GM19468 (cell line): ENCODE results near the gene FXYD1.
"Not testable (repeated sequence)": the region's sequence is repeated elsewhere in the genome, so short reads cannot be mapped to it uniquely, and the experiment has no call there.

ENCODE experiments used
- ATAC-seq: cut with Tn5 transposase; IDR thresholded peaks from one replicate; pipeline ENCODE4 v1.9.1; 2021; ENCODE audit warnings: mild to moderate bottlenecking, moderate library complexity, moderate number of reproducible peaks; ENCODE audit not compliant: unreplicated experiment; ENCODE audit errors: extremely low read depth

The FXYD1 gene

DNA sequence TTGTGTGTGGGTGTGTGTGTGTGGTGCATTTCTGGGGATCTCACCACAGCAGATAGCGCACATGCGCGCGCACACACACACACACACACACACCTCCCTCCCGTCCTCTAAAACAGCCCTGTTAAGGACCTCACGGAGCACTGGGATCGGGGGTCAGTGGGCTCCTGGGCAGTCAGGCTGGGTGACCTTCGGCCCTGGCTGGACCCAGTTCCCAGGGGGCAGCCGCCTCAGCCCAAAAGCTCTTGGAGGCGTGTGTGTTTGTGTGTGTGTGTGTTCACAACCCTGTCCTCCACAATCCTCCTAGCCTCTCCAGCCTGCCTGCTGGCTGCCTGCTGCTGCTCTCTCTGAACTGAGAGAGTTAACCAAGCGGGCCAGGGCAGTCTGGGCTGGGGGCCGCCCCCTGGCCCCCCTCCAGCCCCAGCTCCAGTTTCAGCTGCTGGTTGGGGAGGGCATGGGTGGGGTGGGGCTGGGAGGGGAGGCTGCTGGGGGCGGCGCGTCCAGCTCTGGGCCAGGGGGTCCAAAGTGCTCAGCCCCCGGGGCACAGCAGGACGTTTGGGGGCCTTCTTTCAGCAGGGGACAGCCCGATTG, at the start of gene FXYD1:
TSS of gene FXYD1 (plus strand) at position 520 of the 588 bp plus-strand sequence. CDS start 1,256 bp downstream, outside the sequence.
- no peak for ATAC-seq

DNA sequence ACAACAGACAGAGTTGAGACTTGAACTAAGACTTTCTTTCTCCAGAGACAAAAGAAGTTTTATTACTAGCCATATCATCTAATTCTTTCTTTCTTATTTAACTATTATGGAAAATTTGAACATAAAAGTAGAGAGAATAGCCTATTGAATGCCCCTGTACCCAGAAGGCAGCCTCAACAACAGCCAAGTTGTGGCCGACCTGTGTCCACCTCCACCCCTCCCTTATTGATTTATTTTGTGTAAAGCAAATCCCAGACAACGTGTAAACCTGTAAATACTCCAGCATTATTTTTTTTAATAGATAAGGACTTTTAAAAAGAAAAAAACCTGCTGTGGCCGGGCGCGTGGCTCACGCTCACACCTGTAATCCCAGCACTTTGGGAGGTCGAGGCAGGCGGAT, 49.1 kb upstream of the FXYD1 start:
- no peak for ATAC-seq

DNA sequence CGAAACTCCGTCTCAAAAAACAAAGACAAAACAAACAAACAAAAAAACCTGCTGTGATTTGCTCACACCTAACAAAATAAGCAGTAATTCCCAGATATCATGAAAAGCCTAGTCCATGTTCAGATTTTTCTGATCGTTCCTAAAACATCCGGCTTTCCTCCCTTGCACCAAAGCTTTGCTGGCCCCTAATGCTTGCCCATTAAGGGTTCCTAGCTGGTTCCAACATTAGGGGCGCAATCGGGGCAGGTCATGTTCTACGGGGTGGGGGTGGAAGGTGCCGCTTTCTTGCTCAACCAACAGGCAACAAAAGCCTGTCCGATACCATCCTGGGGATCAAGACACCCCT, 48.5 kb upstream of the FXYD1 start:
- ATAC-seq: no peak

DNA sequence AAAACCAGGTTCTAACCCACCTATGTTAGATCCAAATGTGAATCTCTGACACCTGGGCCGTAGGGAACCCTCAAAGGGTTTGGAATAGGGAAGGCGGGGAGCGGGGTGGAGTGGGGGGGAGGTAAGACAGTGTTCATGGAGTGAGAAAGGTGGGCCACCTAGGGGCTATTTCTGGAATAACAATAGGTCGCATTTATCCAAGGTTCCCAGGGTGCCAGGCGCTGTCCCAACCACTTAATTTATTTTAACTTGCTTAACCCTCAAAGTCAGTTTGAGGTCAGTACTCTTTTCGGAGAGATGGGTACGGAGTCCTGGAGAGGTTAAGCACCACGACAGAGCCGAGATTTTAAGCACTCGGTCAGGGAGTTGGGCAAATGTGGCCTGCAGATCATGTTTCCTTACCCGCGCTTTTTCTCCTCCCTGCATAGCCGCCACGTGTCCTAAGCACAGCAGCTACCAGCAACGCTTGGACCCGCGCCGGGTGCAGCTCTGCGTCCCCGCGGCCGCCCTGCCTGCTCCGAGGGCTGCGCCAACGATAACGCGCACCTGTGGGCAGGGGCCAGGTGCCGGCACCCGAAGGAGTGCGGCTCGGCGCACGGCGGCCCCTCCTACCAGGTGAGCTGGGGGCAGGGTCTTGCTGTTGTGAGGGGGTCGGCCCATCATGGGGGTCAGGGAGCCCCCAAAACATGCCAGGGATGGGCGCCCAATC, 48.0 kb upstream of the FXYD1 start:
- no peak for ATAC-seq

DNA sequence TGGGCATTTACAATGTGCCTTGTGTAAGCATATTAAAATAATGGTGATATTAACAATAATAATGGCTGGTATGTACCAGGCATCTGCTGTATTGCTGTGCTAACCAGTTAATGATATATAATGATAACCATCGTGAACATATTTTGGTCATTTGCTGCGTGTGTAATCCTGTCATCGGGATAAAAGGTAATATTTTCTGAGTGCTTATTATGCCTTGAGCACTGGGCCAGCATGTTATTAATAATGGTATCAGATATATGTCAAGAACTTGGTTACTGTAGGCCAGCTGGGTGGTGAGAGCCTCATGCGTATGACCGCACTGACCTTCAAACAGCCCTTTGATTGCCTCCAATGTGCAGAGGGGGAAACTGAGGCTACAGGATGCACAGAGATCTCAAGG, 45.2 kb upstream of the FXYD1 start:
- ATAC-seq: no peak

DNA sequence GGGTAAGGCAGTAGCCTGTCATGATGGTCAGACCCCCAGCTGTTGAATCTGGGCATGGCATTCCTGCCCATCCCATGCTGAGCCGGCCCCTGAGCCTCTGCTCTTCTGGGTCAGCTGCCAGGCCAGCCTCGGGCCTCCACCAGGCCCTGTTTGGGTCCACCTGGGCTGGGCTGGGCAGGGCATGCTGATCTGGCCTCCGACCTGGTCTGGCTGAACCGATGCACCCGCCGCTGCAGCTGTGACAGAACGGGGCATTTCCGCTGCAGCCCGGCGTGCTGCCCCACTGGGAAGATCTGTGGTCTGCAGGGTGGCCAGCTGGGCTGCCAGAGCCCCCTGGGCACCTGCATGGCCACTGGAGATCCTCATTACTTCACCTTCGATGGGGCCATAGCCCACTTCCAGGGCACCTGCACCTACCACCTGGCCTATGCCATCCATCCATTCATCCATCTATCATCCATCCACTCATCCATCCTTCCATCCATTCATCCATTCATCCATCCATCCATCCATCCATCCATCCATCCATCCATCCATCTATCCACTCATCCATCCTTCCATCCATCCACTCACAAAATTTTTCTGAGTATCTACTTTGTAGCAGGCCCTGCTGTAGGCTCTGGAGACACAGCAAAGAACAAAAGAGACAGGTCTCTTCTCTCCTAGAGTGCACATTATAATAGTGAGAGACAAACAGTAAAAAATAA, 44.5 kb upstream of the FXYD1 start:
- no peak for ATAC-seq

DNA sequence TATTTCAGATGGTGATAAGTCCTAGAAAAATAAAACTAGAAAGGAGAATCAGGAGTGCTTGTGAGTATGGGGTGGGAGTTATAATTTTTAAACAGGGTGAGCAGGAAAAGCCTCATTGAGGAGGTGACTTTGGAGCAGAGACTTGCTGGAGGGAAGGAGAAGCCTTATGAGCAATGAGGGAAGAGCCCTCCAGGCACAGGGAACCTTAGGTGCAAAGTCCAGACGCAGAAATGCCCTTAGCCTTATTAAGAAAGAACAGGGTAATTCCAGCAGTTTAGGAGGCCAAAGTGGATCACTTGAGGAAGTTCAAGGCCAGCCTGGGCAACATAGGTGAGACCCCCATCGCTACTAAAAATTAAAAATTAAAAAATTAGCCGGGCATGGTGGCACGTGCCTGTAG, 44.0 kb upstream of the FXYD1 start:
- no peak for ATAC-seq

DNA sequence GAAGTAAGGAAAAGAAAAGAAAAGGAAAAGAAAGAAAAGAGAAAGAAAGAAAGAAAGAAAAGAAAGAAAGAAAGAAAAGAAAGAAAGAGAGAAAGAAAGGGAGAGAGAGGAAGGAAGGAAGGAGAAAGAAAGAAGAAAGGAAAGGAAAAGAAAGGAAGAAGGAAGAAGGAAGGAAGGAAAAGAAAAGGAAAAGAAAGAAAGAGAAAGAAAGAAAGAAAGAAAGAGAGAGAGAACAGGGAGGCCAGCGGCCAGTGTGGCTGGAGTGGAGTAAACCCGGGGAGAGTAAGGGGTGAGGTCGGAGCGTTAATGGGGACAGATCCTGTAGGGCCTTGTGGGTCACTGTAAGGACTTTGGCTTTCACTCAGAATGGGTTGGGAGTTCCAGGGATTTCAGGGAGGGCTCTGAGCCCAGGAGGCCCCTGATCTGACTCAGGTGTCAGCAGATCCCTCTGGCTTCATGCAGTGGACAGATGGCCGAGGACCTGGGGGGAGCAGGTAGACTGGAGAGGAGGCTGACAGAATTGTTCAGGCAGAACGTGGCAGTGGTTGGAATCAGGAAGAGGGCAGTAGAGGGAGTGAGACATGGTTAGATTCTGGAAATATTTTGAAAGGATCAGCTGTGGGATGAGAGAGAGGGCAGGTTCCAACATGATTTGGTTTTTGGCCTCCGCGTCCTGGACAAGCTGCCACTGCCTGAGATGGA, 42.8 kb upstream of the FXYD1 start:
- no peak for ATAC-seq

DNA sequence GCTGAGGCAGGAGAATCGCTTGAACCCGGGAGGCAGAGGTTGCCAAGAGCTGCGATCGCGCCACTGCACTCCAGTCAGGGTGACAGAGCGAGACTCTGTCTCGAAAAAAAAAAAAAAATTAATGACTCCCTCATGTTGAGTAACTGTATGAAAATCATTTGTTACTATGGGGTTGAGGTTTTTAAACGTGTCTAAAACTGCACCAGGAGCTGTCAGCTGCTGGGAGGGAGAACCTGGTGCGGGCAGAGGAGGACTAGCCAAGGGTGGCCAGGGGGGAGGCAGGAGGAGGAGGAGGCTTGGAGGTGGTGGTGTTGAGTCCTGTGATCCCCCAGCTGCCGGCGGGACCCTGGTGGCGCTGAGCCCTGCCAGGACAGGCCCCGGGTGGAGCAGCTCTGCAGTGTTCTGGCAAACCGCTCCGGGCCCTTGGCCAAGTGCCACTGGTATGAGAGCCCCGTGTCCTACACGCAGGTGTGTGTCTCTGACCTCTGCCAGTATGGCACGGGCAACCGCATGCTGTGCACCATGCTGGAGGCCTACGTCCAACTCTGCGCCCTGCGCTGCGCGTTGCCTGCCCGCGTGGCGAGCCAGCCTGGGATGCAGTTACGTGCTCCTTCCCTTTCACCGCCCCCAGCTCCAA, 40.1 kb upstream of the FXYD1 start:
- ATAC-seq: no peak

DNA sequence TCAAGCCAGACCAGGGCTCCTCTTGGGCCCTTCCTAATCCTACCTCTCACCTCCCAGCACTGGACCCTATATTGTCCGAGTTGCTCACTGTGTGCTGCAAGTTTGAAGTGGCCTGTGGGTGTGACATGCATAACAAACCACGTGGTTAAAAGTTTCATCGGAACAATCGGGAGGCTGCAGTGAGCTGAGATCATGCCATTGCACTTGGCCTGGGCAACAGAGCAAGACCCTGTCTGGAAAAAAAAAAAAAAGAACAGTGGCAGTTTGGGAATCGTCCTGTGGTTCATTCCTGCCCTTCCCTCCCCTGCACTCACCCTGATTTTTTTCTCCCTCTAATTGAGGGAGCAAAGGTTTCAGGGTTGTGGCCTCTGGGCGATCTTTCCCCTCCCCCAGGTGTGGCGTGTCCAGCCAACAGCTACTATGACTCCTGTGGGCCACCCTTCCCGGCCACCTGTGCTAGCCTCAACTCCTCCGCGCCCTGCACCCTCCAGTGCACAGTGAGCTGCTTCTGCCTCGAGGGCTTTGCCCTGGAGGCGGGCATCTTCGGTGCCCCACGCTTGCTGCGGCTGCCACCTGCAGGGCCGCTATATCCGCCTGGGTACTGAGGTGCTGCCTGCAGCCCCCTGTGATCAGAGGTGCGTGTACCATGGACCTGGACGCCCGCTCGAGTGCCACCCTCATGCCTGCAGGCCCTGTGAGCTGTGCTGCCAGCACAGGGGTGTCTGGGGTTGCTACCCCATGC, 39.3 kb upstream of the FXYD1 start:
- no peak for ATAC-seq

DNA sequence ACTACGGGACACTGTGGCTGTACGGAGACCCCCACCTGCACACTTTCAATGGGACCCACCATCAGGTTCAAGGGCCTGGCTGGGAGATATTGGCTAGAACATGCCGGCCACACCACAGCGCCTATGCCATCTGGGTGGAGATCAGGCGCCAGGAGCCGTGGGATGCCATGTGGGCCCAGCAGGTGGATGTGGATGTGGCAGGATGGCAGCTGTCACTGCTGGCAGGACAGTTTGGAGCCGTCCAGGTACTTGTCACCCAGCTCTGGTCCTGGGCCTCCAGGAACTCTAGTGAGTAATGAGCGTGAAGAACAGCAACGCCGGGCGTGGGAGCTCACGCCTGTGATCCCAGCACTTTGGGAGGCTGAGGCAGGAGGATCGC, 38.7 kb upstream of the FXYD1 start:
- ATAC-seq: no peak

DNA sequence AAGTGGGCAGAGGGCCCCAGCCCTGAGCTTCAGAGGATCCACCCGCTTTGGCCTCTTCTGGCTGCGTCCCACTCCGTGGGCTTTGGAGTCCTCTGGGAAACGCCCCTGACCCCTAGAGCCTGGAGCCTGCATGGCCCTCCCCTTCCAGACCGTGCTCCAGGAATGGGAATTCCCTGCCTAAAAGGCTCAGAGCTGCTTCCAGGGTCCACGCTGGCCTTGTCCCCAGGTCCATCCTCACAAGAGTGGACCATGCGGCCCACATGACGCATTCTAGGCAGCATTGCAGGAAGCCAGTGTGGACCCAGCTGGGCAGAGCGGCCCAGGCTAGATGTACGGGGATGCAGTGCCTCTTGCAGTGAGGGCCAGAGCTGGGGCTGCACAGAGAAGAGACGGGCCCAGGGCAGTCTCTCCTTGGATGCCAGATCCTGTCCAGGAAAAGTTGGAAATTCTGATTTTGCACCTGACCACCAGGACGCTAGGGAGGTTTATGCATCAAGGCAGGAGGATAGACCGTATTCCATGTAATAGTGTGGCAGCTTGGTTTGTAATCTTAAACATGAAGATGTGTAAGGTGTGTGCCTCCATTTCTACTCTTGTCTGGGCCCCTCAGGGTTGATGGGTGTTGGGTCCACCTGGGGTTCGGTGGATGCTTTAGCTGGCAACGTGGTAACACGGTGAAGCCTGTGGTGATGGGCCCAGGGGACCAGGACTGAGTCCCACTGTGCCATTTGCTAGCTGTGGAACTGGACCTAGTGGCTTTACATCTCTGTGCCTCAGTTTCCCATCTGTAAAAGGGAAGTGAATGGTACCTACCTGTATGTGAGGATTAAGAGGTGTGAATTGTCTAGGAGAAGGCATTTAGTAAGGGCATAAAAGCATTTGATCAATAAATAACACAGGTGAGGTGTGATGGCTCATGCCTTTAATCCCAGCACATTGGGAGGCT, 37.8 kb upstream of the FXYD1 start:
- no peak for ATAC-seq

DNA sequence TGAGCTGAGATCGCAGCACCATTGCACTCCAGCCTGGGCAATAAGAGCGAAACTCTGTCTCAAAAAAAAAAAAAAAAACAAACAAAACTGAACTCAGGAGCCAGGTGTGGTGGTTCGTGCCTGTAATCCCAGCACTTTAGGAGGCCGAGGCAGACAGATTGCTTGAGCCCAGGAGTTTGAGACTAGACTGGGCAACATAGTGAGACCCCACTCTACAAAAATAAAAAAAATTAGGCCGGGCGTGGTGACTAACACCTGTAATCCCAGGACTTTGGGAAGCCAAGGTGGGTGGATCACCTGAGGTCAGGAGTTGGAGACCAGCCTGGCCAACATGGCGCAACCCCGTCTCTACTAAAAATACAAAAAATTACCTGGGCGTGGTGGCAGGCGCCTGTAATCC, 36.7 kb upstream of the FXYD1 start:
- not testable (repeated sequence) for ATAC-seq

DNA sequence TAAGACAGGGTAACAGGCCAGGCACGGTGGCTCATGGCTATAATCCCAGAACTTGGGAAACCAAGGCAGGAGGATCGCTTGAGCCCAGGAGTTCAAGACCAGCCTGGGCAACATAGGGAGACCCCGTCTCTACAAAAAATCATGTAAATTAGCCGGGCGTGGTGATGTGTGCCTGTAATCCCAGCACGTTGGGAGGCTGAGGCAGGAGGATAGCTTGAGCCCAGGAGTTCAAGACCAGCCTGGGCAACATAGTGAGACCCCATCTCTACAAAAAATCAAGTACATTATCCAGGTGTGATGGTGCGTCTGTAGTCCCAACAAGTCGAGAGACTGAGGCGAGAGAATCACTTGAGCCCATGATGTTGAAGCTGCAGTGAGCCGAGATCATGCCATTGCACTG, 35.0 kb upstream of the FXYD1 start:
- not testable (repeated sequence) for ATAC-seq

DNA sequence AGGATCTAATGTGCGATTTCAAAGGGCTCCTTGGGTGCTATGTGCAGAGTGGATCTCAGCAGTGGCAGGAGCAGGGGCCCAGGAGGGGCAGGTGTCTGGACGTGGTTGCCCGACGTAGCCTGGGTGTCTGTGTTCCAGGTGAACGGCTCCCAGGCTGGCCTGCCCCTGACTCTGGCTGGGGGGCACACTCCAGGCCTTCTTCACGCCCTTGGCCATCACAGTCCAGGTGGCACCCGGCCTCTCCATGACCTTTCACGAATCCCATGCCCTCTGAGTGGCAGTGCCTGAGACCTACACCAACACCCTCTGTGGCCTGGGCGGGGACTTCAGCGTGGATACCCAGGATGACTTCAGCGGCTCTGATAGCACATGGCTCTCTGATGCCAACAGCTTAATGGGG, 34.3 kb upstream of the FXYD1 start:
- no peak for ATAC-seq

DNA sequence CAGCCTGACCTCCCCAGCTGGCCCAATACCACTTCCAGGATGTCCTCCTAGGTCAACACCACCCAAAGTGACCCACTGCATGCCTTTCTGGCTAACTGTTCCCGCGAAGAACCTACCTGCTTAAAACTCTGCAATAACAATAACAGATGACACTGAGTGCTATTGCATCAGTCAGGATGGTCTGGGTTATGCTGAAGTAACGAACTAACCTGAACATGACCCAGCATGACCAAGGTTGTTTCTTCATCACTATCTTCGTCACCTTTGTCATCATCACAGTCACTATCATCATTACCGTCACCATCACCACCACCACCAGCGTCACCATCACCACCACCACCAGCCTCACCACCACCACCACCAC, 33.6 kb upstream of the FXYD1 start:
- no peak for ATAC-seq

DNA sequence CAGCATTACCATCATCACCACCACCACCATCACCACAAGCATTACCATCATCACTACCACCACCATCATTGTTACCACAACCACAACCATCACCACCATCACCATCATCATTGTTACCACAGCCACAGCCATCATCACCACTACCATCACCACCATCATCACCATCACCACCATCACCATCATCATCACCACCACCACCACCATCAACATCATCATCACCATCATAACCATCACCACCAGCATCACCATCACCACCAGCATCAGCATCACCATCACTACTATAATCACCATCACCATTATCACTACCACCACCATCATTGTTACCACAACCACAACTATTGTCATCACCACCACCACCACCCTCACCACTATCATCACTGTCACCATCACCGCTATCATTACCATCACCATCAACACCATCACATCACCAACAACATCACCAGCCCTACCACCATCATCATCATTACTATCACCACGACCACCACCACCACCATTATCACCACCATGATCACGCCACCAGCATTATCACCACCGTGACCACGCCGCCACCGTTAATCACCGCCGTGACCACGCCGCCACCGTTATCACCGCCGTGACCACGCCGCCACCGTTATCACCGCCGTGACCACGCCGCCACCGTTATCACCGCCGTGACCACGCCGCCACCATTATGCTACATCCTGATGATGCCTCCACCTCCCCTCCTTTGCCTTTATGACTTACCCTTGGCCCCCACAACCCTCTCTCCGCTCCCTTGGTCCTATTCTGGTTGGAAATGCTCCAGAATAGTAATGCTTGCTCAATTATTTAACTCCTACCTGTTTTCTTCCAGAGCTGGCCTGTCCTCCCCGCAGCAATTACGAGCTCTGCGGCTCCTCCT, 33.0 kb upstream of the FXYD1 start:
- ATAC-seq: no peak

DNA sequence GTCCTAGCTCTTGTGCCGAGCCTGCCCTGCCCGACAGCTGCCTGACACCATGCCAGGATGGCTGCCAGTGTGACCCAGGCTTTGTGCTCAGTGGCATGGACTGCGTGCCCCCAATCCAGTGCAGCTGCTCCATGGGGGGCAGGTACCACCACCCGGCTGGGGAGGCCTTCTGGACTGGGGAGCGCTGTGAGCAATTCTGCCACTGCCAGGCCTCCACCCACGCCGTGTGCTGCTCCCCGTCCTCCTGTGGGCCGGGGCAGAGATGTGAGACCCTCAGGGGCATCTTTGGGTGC, 32.4 kb upstream of the FXYD1 start:
- no peak for ATAC-seq
